HUES64 (cell line): Measurements from ENCODE around the gene MS4A3.
"Not testable (repeated sequence)": the region's sequence is repeated elsewhere in the genome, so short reads cannot be mapped to it uniquely, and the experiment has no call there.

Source experiments
- H3K27ac ChIP-seq: 2 replicates; pipeline ENCODE4 v1.7.0; 2013; ENCODE audit warnings: low read depth, low read length, inconsistent platforms
- H3K27me3 ChIP-seq: 2 replicates; pipeline ENCODE4 v1.6.1; 2013; ENCODE audit warnings: mild to moderate bottlenecking, low read length; ENCODE audit not compliant: insufficient read depth
- H3K36me3 ChIP-seq: 2 replicates; pipeline ENCODE4 v1.6.1; 2013; ENCODE audit warnings: mild to moderate bottlenecking, low read length; ENCODE audit not compliant: insufficient read depth
- H3K4me1 ChIP-seq: 2 replicates; pipeline ENCODE4 v1.6.1; 2013; ENCODE audit warnings: mild to moderate bottlenecking, low read length, moderate library complexity; ENCODE audit not compliant: insufficient read depth
- H3K4me3 ChIP-seq: 2 replicates; pipeline ENCODE4 v1.5.1; 2013; ENCODE audit warnings: mild to moderate bottlenecking, low read length, moderate library complexity
- H3K9ac ChIP-seq: 2 replicates; pipeline ENCODE4 v1.6.1; 2013; ENCODE audit warnings: mild to moderate bottlenecking, low read depth, low read length
- H3K9me3 ChIP-seq: 2 replicates; pipeline ENCODE4 v1.6.1; 2013; ENCODE audit warnings: low read depth, low read length; ENCODE audit not compliant: insufficient read depth
- WGBS: fragments of 150-250, 120-280 bp; methylation state at CpG from one replicate; pipeline ENCODE4 v1.1.7; 2013; ENCODE audit warnings: missing lambda C conversion rate; 5-methylcytosine and 5-hydroxymethylcytosine counted together

Gene MS4A3

GRCh38 chr11:60095477-60096120, 39.1 kb downstream of the MS4A3 start:
- Histone ChIP-seq H3K9ac (no peak overlapping the region), H3K4me3 (no peak overlapping the region), H3K4me1 (no peaks in the 10 kb centered on the region), H3K9me3 (no peaks in the 10 kb centered on the region), H3K27ac (no peak overlapping the region), H3K27me3 (no peaks in the 10 kb centered on the region), H3K36me3 (no peaks in the 10 kb centered on the region)
- 93% methylated on average over 2 of the region's 4 CpGs for WGBS

GRCh38 chr11:60097189-60097588, 40.7 kb downstream of the MS4A3 start:
- Histone ChIP-seq H3K9me3 (no peaks in the 10 kb centered on the region), H3K36me3 (no peaks in the 10 kb centered on the region), H3K27ac (no peak overlapping the region), H3K27me3 (no peaks in the 10 kb centered on the region), H3K4me1 (no peaks in the 10 kb centered on the region), H3K9ac (no peak overlapping the region), H3K4me3 (no peak overlapping the region)
- 92% methylated on average over 1 of the region's 1 CpG for WGBS

- Histone ChIP-seq H3K27me3 (no peaks in the 10 kb centered on the region), H3K36me3 (no peaks in the 10 kb centered on the region), H3K4me1 (no peaks in the 10 kb centered on the region), H3K9me3 (no peaks in the 10 kb centered on the region), H3K9ac (no peak overlapping the region), H3K27ac (no peak overlapping the region), H3K4me3 (no peak overlapping the region)
Measured at GRCh38 chr11:60098508-60098907, 42.0 kb downstream of the MS4A3 start.

GRCh38 chr11:60100516-60100915, 44.1 kb downstream of the MS4A3 start:
- no peaks in the 10 kb centered on the region for H3K4me1 ChIP-seq
- no peak overlapping the region for H3K4me3 ChIP-seq
- H3K9me3 ChIP-seq = no peaks in the 10 kb centered on the region
- H3K36me3 ChIP-seq = no peaks in the 10 kb centered on the region
- WGBS = 97% methylated on average over 1 of the region's 1 CpG
- no peaks in the 10 kb centered on the region for H3K27me3 ChIP-seq
- H3K27ac ChIP-seq = no peak overlapping the region
- H3K9ac ChIP-seq = no peak overlapping the region

GRCh38 chr11:60101368-60101767, 44.9 kb downstream of the MS4A3 start:
- not testable (repeated sequence) for H3K27ac ChIP-seq, H3K36me3 ChIP-seq, H3K4me1 ChIP-seq, H3K9ac ChIP-seq, H3K9me3 ChIP-seq, H3K27me3 ChIP-seq, H3K4me3 ChIP-seq
- WGBS = 96% methylated on average over 10 of the region's 11 CpGs

GRCh38 chr11:60104471-60105115, 48.1 kb downstream of the MS4A3 start:
- not testable (repeated sequence) for H3K4me1 ChIP-seq, H3K9ac ChIP-seq, H3K27ac ChIP-seq, H3K9me3 ChIP-seq, H3K27me3 ChIP-seq, H3K36me3 ChIP-seq, H3K4me3 ChIP-seq
- WGBS = 96% methylated on average over 7 of the region's 8 CpGs

GRCh38 chr11:60108631-60109030, 52.2 kb downstream of the MS4A3 start:
- 94% methylated on average over 5 of the region's 5 CpGs for WGBS
- H3K4me1 ChIP-seq, H3K9me3 ChIP-seq, H3K27ac ChIP-seq, H3K36me3 ChIP-seq, H3K4me3 ChIP-seq, H3K9ac ChIP-seq, H3K27me3 ChIP-seq: not testable (repeated sequence)

- Histone ChIP-seq H3K27ac (no peak overlapping the region), H3K27me3 (no peaks in the 10 kb centered on the region), H3K4me3 (no peak overlapping the region), H3K4me1 (peaks cover 8% of the 10 kb centered on the region; the same call in 1 of the 2 replicates), H3K9ac (no peak overlapping the region), H3K9me3 (no peaks in the 10 kb centered on the region), H3K36me3 (no peaks in the 10 kb centered on the region)
- WGBS = 89% methylated on average over 2 of the region's 2 CpGs
Measured at GRCh38 chr11:60111793-60112192, 55.3 kb downstream of the MS4A3 start.

- Histone ChIP-seq H3K27me3 (no peaks in the 10 kb centered on the region), H3K9ac (no peak overlapping the region), H3K27ac (no peak overlapping the region), H3K4me3 (no peak overlapping the region), H3K36me3 (no peaks in the 10 kb centered on the region), H3K4me1 (peaks cover 26% of the 10 kb centered on the region; the same call in 1 of the 2 replicates), H3K9me3 (no peaks in the 10 kb centered on the region)
Measured at GRCh38 chr11:60116996-60117790, 60.7 kb downstream of the MS4A3 start.

- Histone ChIP-seq H3K9ac (no peak overlapping the region), H3K36me3 (no peaks in the 10 kb centered on the region), H3K27ac (no peak overlapping the region), H3K4me1 (peaks cover 26% of the 10 kb centered on the region; the same call in 1 of the 2 replicates), H3K4me3 (no peak overlapping the region), H3K27me3 (no peaks in the 10 kb centered on the region), H3K9me3 (no peaks in the 10 kb centered on the region)
- WGBS = 61% methylated on average over 2 of the region's 2 CpGs
Measured at GRCh38 chr11:60118338-60118737, 61.9 kb downstream of the MS4A3 start.

- no peaks in the 10 kb centered on the region for H3K36me3 ChIP-seq
- H3K27me3 ChIP-seq = no peaks in the 10 kb centered on the region
- 100% methylated on average over 1 of the region's 2 CpGs for WGBS
- H3K9ac ChIP-seq = no peak overlapping the region
- H3K4me1 ChIP-seq = peaks cover 27% of the 10 kb centered on the region; the same call in 1 of the 2 replicates
- H3K9me3 ChIP-seq = no peaks in the 10 kb centered on the region
- no peak overlapping the region for H3K27ac ChIP-seq
- no peak overlapping the region for H3K4me3 ChIP-seq
Measured at GRCh38 chr11:60119710-60120109, 63.2 kb downstream of the MS4A3 start.
